HCEC 1CT (cell line): ENCODE data around the gene ANKRD55.
"Not testable (repeated sequence)": the region's sequence is repeated elsewhere in the genome, so short reads cannot be mapped to it uniquely, and the experiment has no call there.

Experiments used
- DNase-seq: peaks from one replicate; pipeline ENCODE4 v3.0.0-alpha.2; 2017

Gene ANKRD55

DNA sequence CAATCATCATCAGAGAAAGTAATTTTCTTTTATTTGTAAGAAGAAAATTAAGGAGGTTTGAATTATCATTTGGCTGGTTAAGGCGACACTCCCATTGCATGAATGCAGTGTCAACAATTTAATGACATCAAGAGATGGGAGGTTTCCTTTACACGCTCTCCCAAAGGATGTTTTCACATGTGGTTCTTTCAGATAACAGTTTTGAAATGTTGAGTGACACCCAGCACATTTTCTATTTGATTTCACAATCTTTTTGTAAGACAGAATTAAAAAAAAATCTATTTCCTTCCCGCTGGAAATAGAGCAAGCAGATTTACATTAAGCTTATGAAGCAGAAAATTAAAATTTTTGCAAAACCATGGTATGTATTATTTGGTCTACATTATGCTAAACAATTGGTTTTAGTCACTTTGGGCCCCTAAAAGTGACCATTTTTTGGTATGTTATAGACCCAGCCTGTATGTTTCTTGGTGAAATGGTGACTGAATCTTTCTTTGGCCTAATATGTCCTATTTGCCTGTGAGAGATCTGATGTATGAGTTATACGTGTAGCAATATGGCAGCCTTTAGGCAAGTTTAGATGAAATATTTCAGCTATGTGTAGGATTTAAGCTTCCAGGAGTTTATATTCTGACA, 18.9 kb upstream of the ANKRD55 start:
- DNase-seq, result no peak

DNA sequence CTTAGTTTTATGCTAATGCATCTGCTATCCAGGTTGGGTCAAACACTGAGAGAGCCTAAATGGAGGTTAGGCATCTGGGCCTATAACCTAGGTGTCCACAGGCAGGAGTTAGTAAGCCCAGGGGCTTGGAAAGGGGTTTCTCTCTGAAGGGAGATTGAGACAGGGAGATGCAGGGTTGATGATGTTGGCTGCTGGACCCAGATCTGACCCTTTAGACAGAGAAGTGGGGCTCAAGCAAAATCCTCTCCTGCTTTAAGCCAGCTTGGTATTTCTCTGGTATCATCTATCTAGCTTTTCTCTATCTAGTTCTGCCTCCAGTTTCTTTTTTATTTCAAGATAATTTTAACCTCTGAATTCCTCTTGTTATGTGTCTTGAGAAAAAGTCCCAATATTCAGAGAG, 18.3 kb upstream of the ANKRD55 start:
- no peak for DNase-seq

- DNase-seq, result no peak
These were observed 16.9 kb upstream of the ANKRD55 start for GRCh38 chr5:56250011-56250410.

GRCh38 chr5:56249085-56249484, 16.0 kb upstream of the ANKRD55 start:
- not testable (repeated sequence) for DNase-seq

GRCh38 chr5:56247592-56247991, 14.5 kb upstream of the ANKRD55 start:
- DNase-seq, result no peak

GRCh38 chr5:56246769-56247168, 13.6 kb upstream of the ANKRD55 start:
- DNase-seq, result no peak

- DNase-seq, result no peak
These were observed 12.4 kb upstream of the ANKRD55 start for GRCh38 chr5:56245481-56245880.

DNA sequence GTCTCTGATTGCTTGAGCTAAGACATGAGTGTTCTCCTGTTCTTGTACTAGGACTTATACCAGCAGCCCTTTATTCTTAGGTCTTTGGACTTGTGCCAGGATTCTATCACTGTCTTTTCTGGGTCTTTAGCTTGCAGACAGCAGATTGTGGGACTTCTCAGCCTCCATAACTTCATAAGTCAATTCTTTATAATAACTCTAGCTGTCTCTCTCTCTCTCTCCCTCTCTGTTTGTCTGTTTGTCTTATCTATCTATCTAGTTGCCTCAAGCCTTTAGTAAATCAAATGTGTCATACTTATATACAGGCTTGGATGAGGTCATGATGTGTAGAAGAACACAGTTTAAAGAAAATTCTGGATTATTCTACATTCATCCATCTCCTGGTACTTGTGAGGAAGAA, 11.5 kb upstream of the ANKRD55 start:
- no peak for DNase-seq

DNA sequence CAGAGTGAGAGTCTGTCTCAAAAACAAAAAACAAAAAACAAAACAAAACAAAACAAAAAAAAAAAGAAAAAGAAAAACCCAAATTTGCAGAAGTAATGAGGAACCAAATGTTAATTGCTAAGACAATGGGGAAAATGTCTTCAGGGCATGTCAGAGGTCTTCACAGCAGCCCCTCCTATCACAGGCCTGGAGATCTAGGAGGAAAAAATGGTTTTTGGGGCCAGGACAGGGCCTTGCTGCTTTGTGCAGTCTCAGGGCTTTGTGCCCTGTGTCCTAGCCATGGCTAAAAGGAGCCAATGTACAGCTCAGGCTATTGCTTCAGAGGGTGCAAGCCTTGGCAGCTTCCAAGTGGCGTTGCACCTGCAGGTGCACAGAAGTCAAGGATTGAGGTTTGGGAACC, 9.1 kb upstream of the ANKRD55 start:
- not testable (repeated sequence) for DNase-seq

- no peak for DNase-seq
These were observed 592 bp downstream of the ANKRD55 start for GRCh38 chr5:56232538-56232937.

DNA sequence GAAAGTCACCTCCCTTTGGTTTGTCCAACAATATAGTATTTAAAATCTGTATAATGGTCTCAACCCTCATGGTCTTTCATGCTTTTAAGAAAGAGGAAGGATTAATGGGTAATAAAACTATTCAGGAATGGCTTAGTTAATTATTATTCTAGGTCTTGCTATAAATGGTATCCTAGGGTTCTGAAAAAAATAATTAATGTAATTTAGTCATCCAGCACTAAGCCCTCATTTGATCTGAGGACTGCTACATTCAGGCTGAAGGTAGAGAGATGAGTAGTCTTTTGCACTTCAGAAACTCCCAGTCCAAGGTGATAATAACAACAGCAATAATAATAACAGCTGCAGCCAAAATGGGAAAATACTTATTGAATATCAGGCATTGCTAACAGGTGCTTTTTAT, 2.6 kb downstream of the ANKRD55 start:
- DNase-seq, result no peak

- DNase-seq, result no peak
These were observed 4.0 kb downstream of the ANKRD55 start for GRCh38 chr5:56229111-56229510.

GRCh38 chr5:56228631-56229030, 4.5 kb downstream of the ANKRD55 start:
- no peak for DNase-seq

- no peak for DNase-seq
These were observed 5.4 kb downstream of the ANKRD55 start for GRCh38 chr5:56227691-56228090.

DNA sequence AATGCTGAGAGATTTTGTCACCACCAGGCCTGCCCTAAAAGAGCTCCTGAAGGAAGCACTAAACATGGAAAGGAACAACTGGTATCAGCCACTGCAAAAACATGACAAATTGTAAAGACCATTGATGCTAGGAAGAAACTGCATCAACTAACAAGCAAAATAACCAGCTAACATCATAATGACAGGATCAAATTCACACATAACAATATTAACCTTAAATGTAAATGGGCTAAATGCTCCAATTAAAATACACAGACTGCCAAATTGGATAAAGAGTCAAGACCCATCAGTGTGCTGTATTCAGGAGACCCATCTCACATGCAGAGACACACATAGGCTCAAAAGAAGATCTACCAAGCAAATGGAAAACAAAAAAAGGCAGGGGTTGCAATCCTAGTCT, 9.8 kb downstream of the ANKRD55 start:
- not testable (repeated sequence) for DNase-seq

GRCh38 chr5:56221601-56222000, 11.5 kb downstream of the ANKRD55 start:
- DNase-seq, result not testable (repeated sequence)

DNA sequence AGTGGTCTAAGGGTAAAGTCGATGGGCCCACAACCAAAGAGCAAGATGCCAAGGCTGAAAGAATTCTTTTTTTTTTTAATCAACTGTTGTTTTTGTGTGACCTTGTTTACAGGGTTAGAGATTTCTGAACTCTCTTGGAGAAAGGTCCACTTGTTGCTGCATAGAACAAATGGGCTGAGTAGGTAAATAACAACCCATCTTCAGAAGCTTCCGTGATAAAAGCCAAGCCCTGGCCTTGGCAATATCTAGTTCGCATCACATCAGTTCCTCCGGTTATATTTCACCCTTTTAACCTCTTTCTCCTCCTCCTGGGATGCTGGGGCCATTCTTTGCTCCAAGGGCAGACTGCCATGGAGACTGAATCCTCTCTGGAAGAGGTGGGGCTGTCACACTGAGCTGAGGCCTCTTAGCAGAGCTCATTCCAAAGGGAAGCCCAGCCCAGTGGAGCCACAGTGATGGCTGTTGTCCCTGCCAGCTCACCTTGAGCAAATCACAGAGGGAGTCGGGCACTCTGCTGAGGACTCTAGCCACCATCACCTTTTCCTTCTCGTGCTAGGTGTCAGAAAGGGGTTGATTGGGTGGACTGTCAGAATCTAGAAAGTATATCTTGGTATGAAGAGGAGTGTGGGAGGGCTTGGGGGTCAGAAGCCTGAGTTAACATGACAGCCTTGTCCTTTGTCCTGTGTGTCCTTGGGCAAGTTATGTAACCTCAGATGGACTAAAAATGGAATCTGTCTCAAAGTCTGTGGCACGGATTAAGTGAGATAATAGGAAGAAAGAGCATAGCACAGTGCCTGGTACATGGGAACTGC, 17.9 kb downstream of the ANKRD55 start:
- no peak for DNase-seq

DNA sequence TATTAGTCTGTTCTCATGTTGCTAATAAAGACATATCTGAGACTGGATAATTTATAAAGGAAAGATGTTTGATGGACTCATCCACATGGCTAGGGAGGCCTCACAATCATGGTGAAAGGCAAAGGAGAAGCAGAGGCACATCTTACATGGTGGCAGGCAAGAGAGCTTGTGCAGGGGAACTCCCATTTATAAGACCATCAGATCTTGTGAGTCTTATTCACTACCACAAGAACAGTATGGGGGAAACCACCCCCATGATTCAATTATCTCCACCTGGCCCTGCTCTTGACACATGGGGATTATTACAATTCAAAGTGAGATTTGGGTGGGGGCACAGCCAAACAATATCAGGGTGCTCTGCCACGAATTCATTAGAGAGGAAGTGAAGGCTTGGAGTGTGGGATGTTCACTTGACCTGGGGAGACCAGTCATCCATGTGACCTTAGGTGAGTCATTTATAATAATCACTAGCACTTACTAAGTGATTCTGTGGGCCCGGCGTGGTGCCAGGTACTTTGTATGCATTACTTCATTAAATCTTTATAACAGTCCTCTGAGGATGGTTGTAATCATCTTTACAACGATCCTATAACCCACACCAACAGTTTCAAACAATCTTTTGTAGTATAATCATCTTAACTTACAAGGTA, 19.1 kb downstream of the ANKRD55 start:
- DNase-seq, result peak; percentile 78

DNA sequence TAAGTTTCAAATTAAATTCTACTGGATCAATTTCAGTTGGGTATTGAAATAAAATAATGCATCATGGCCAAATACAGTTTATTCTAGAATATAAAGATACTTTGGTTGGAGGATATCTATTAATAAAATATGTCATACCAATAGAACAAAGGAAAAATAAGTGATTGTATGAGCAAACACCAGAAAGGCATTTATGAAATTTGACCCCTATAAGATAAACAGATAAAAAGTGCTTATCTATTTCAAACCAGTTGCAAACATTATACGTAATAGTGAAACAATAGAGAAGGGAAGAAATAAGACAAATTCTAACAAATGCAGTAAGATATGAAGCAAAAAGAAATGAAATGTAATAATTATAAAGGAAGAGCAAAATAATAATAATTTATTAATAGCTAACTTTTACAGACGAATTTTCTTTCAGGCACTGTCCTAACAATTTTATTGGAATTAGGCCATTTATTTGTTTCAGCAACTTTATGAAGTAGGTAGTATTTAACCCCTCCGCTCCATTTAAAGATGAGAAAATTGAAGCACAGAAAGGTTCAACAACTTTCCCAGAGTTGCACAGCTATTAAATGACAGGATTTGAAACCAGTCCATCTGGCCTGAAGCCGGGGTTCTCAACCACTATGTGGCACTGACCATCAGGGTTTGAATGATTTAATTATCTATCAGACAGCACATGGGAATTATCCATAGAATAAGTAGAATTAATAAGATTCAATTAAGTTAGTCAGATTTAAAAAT, 20.8 kb downstream of the ANKRD55 start:
- DNase-seq, result no peak

- peak; percentile 95 for DNase-seq
These were observed 21.7 kb downstream of the ANKRD55 start for GRCh38 chr5:56211298-56211865.

DNA sequence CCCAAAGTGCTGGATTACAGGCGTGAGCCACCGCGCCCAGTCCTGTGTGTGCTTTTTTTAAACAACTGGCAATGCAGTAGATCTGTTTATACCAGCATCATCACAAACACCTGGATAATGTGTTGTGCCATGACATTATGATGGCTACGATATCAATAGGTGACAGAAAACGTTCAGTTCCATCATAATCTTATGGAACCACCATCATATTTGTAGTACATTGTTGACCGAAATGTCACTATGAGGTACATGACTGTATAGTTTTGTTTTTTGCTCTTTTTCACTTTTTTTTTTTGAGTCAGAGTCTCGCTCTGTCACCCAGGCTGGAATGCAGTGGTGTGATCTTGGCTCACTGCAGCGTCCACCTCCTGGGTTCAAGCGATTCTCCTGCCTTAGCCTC, 24.4 kb downstream of the ANKRD55 start:
- no peak for DNase-seq

GRCh38 chr5:56207537-56207936, 25.6 kb downstream of the ANKRD55 start:
- DNase-seq, result peak; percentile 70
